H9 (cell line): ENCODE data around the gene COL27A1. TPM values are rescaled to one million over a fixed set of nuclear protein-coding genes. Genes with fewer than 3 reads are reported as not detected.

Source experiments
- DNase-seq: peaks from one replicate; pipeline ENCODE4 v3.0.0-alpha.2; 2017
- H2AFZ ChIP-seq: one replicate; pipeline ENCODE4 v1.6.1; 2013; ENCODE audit warnings: mild to moderate bottlenecking, low read length, control low read depth, moderate library complexity
- H2AK5ac ChIP-seq: 2 replicates; pipeline ENCODE4 v1.6.1; 2013; ENCODE audit warnings: low read length, control low read depth, mixed read lengths; ENCODE audit not compliant: insufficient read length
- H2BK120ac ChIP-seq: one replicate; pipeline ENCODE4 v1.6.1; 2013; ENCODE audit warnings: low read depth, mild to moderate bottlenecking, low read length, control low read depth, inconsistent platforms; ENCODE audit not compliant: poor library complexity, severe bottlenecking
- H2BK12ac ChIP-seq: 2 replicates; pipeline ENCODE4 v1.6.1; 2013; ENCODE audit warnings: low read length, control low read depth, mixed read lengths, low read depth; ENCODE audit not compliant: insufficient read length
- H2BK15ac ChIP-seq: 2 replicates; pipeline ENCODE4 v1.6.1; 2013; ENCODE audit warnings: low read depth, low read length, control low read depth
- H2BK20ac ChIP-seq: one replicate; pipeline ENCODE4 v1.6.1; 2013; ENCODE audit warnings: low read depth, mild to moderate bottlenecking, low read length, control low read depth, inconsistent platforms; ENCODE audit not compliant: poor library complexity, severe bottlenecking
- H2BK5ac ChIP-seq: 2 replicates; pipeline ENCODE4 v1.6.1; 2013; ENCODE audit warnings: low read length, control low read depth, mixed read lengths; ENCODE audit not compliant: insufficient read length
- H3K14ac ChIP-seq: 2 replicates; pipeline ENCODE4 v1.6.1; 2013; ENCODE audit warnings: low read length, control low read depth; ENCODE audit not compliant: insufficient read depth
- H3K18ac ChIP-seq: 2 replicates; pipeline ENCODE4 v1.6.1; 2013; ENCODE audit warnings: low read depth, mild to moderate bottlenecking, mixed read lengths, low read length, control low read depth; ENCODE audit not compliant: insufficient read length
- H3K23ac ChIP-seq: 2 replicates; pipeline ENCODE4 v1.6.1; 2013; ENCODE audit warnings: low read length, control low read depth, mixed read lengths, low read depth; ENCODE audit not compliant: insufficient read length
- H3K23me2 ChIP-seq: 2 replicates; pipeline ENCODE4 v1.6.1; 2013; ENCODE audit warnings: low read depth, mild to moderate bottlenecking, mixed read lengths, low read length, control low read depth; ENCODE audit not compliant: insufficient read length, poor library complexity, severe bottlenecking
- H3K27ac ChIP-seq: 2 replicates; pipeline ENCODE4 v1.5.1; 2013; ENCODE audit warnings: low read length, control low read depth, mixed read lengths, low read depth; ENCODE audit not compliant: insufficient read length
- H3K27me3 ChIP-seq: 2 replicates; pipeline ENCODE4 v1.6.1; 2013; ENCODE audit warnings: low read length, control low read depth, inconsistent platforms; ENCODE audit not compliant: insufficient read depth
- H3K4ac ChIP-seq: 2 replicates; pipeline ENCODE4 v1.6.1; 2013; ENCODE audit warnings: low read depth, mild to moderate bottlenecking, control low read depth, inconsistent platforms, low read length, moderate library complexity
- H3K4me1 ChIP-seq: 2 replicates; pipeline ENCODE4 v1.6.1; 2013; ENCODE audit warnings: low read length, control low read depth, inconsistent platforms; ENCODE audit not compliant: insufficient read depth
- H3K4me2 ChIP-seq: 2 replicates; pipeline ENCODE4 v1.6.1; 2013; ENCODE audit warnings: low read length, control low read depth, mixed read lengths; ENCODE audit not compliant: insufficient read length, insufficient read depth
- H3K56ac ChIP-seq: 2 replicates; pipeline ENCODE4 v1.6.1; 2013; ENCODE audit warnings: low read depth, mild to moderate bottlenecking, mixed read lengths, low read length, control low read depth; ENCODE audit not compliant: insufficient read length
- H3K79me1 ChIP-seq: 2 replicates; pipeline ENCODE4 v1.6.1; 2013; ENCODE audit warnings: low read depth, mild to moderate bottlenecking, moderate library complexity, low read length, control low read depth, inconsistent platforms; ENCODE audit not compliant: insufficient read depth, poor library complexity, severe bottlenecking
- H3K79me2 ChIP-seq: 2 replicates; pipeline ENCODE4 v1.6.1; 2013; ENCODE audit warnings: low read length, control low read depth, inconsistent platforms; ENCODE audit not compliant: insufficient read depth
- H3K9ac ChIP-seq: 2 replicates; pipeline ENCODE4 v1.6.1; 2013; ENCODE audit warnings: low read length, control low read depth, mixed read lengths; ENCODE audit not compliant: insufficient read length; ENCODE audit errors: extremely low read depth
- H3K9me3 ChIP-seq: one replicate; pipeline ENCODE4 v1.6.1; 2013; ENCODE audit warnings: low read depth, low read length, inconsistent platforms; ENCODE audit not compliant: control insufficient read depth
- H3T11ph ChIP-seq: one replicate; pipeline ENCODE4 v1.6.1; 2013; ENCODE audit warnings: mild to moderate bottlenecking, low read length, control low read depth, inconsistent platforms
- H4K20me1 ChIP-seq: one replicate; pipeline ENCODE4 v1.6.1; 2013; ENCODE audit not compliant: control insufficient read depth, insufficient read length, insufficient read depth
- H4K5ac ChIP-seq: 2 replicates; pipeline ENCODE4 v1.6.1; 2013; ENCODE audit warnings: low read depth, mild to moderate bottlenecking, mixed read lengths, low read length, control low read depth; ENCODE audit not compliant: insufficient read length
- H4K8ac ChIP-seq: replicated peaks from 2 replicates; pipeline ENCODE4 v1.6.1; 2013; ENCODE audit warnings: low read length, control low read depth, mixed read lengths, low read depth; ENCODE audit not compliant: insufficient read length
- H4K91ac ChIP-seq: 2 replicates; pipeline ENCODE4 v1.6.1; 2013; ENCODE audit warnings: low read depth, mild to moderate bottlenecking, moderate library complexity, mixed read lengths, low read length, control low read depth; ENCODE audit not compliant: insufficient read length
- H3K27ac Mint-ChIP-seq, 3 experiments: 2 replicates in 2 of 3; 3 replicates in 1 of 3; pipeline ENCODE4 v1.8.0; 2020 to 2021; ENCODE audit warnings: mixed read lengths in 3 of 3, mild to moderate bottlenecking in 1 of 3, moderate library complexity in 1 of 3
- H3K27me3 Mint-ChIP-seq: 2 replicates; pipeline ENCODE4 v1.8.0; 2021; ENCODE audit warnings: low read depth, mild to moderate bottlenecking, moderate library complexity, mixed read lengths
- H3K36me3 Mint-ChIP-seq, 3 experiments: 2 replicates in 2 of 3; 3 replicates in 1 of 3; pipeline ENCODE4 v1.8.0; 2020 to 2021; ENCODE audit warnings: low read depth in 3 of 3, mixed read lengths in 3 of 3; ENCODE audit not compliant: insufficient read depth in 1 of 3
- H3K4me1 Mint-ChIP-seq, 2 experiments: 2 replicates each; pipeline ENCODE4 v1.8.0; 2020; ENCODE audit warnings: mixed read lengths in 2 of 2
- H3K4me3 Mint-ChIP-seq, 2 experiments: 2 replicates in 1 of 2; 3 replicates in 1 of 2; pipeline ENCODE4 v1.8.0; 2020 to 2021; ENCODE audit warnings: mild to moderate bottlenecking in 2 of 2, mixed read lengths in 2 of 2, moderate library complexity in 1 of 2
- H3K9me3 Mint-ChIP-seq, 2 experiments: 2 replicates in 1 of 2; 3 replicates in 1 of 2; pipeline ENCODE4 v1.8.0; 2020; ENCODE audit warnings: mild to moderate bottlenecking in 2 of 2, mixed read lengths in 2 of 2, moderate library complexity in 1 of 2
- WGBS: extraction: QIAGEN DNeasy Blood & Tissue Kit; methylation state at CpG from one replicate; pipeline ENCODE4 v1.1.7; 2013; ENCODE audit warnings: missing lambda C conversion rate, low lambda C conversion rate, mixed read lengths; ENCODE audit not compliant: insufficient read length; ENCODE audit errors: extremely low coverage; 5-methylcytosine and 5-hydroxymethylcytosine counted together
- total RNA-seq: library from RNA; stranded (reverse); gene quantifications from 2 replicates; pipeline ENCODE4 v1.2.1, GENCODE V29; 2021
- TF ChIP-seq, protein P1 (sequence below): fragments of 200-600 bp; sonication (generic); conservative IDR thresholded peaks from 3 replicates; pipeline ENCODE4 v1.8.0; 2021; ENCODE audit warnings: antibody characterized with exemption, mild to moderate bottlenecking

Gene COL27A1
- total RNA-seq, 1 experiment from 2014 or later = 17.9 TPM

DNA sequence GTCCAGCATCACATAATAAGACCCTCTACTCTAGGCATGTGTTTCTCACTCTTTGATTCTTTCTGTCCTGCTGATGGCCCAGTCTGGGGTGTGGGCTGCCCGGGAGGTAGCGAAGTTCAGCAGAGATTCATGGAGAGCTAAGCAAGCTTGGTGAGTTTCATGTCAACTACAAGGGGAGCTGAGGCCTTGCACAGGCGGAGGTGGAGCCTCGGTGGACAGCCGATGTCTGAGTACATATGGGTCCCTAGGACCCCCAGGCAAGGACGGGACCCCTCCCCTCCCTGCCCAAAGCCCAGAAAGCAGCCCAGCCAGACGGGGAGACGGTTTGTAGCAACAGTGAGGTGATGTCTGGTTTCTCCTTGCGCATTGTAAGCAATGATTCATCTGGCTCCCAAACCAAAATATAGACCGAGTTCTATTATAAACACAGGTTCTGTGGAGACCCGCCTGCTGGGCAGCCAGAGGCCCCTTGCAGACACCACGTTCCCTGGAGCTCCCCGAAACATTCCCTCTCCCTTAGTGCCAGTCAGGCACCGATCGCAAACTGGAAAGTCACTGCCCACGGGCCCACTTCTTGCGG, 45.5 kb downstream of the COL27A1 start:
- Histone ChIP-seq H2AFZ (no peak overlapping the region), H3K14ac (no peak overlapping the region), H3K4ac (no peak overlapping the region), H4K91ac (no peak overlapping the region), H2BK15ac (no peak overlapping the region), H3K56ac (no peak overlapping the region), H3K79me1 (no peaks in the 10 kb centered on the region), H2BK5ac (no peak overlapping the region), H2BK12ac (no peak overlapping the region), H3K27me3 (no peaks in the 10 kb centered on the region), H3K27ac (no peak overlapping the region), H3K4me2 (no peak overlapping the region), H2AK5ac (no peak overlapping the region), H3K18ac (no peak overlapping the region), H2BK120ac (no peak overlapping the region), H4K5ac (no peak overlapping the region), H3K79me2 (no peaks in the 10 kb centered on the region), H3K4me1 (no peaks in the 10 kb centered on the region), H3T11ph (no peak overlapping the region), H2BK20ac (no peak overlapping the region), H4K20me1 (no peaks in the 10 kb centered on the region), H3K9ac (no peak overlapping the region), H4K8ac (no peak overlapping the region), H3K23ac (no peak overlapping the region), H3K9me3 (no peaks in the 10 kb centered on the region), H3K23me2 (no peaks in the 10 kb centered on the region)
- DNase-seq = no peak
- H3K27me3 Mint-ChIP-seq = no peaks in the 10 kb centered on the region
- WGBS = no CpG with 5 or more reads among the region's 17 CpGs
- no peak overlapping the region for H3K4me3 Mint-ChIP-seq
- no peaks in the 10 kb centered on the region for H3K9me3 Mint-ChIP-seq
- H3K36me3 Mint-ChIP-seq = peaks cover 0 to 3% (median 0%) of the 10 kb centered on the region in 3 experiments; a peak in 3 of 7 replicates
- no peak overlapping the region for H3K27ac Mint-ChIP-seq
- peaks cover 12 to 20% of the 10 kb centered on the region in 2 experiments for H3K4me1 Mint-ChIP-seq
- TF ChIP-seq, protein P1, sequence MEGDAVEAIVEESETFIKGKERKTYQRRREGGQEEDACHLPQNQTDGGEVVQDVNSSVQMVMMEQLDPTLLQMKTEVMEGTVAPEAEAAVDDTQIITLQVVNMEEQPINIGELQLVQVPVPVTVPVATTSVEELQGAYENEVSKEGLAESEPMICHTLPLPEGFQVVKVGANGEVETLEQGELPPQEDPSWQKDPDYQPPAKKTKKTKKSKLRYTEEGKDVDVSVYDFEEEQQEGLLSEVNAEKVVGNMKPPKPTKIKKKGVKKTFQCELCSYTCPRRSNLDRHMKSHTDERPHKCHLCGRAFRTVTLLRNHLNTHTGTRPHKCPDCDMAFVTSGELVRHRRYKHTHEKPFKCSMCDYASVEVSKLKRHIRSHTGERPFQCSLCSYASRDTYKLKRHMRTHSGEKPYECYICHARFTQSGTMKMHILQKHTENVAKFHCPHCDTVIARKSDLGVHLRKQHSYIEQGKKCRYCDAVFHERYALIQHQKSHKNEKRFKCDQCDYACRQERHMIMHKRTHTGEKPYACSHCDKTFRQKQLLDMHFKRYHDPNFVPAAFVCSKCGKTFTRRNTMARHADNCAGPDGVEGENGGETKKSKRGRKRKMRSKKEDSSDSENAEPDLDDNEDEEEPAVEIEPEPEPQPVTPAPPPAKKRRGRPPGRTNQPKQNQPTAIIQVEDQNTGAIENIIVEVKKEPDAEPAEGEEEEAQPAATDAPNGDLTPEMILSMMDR = no peak
